Ishikawa (cell line): ENCODE measurements around the gene POLD2.

Source experiments
- CEBPB ChIP-seq: IDR thresholded peaks from 2 replicates; pipeline ENCODE4 v1.6.1; 2012
- CREB1 ChIP-seq: IDR thresholded peaks from 2 replicates; pipeline ENCODE4 v1.6.1; 2012; ENCODE audit warnings: low read depth
- EGR1 ChIP-seq: IDR thresholded peaks from 2 replicates; pipeline ENCODE4 v1.6.1; 2012
- EP300 ChIP-seq: IDR thresholded peaks from 2 replicates; pipeline ENCODE4 v1.6.1; 2012; ENCODE audit warnings: borderline replicate concordance
- FOXM1 ChIP-seq: IDR thresholded peaks from 2 replicates; pipeline ENCODE4 v1.6.1; 2012; ENCODE audit warnings: low read depth, borderline replicate concordance
- MAX ChIP-seq: IDR thresholded peaks from 2 replicates; pipeline ENCODE4 v1.6.1; 2012
- NFIC ChIP-seq: IDR thresholded peaks from 2 replicates; pipeline ENCODE4 v1.6.1; 2012
- RAD21 ChIP-seq: IDR thresholded peaks from 2 replicates; pipeline ENCODE4 v1.6.1; 2012; ENCODE audit warnings: low read depth
- REST ChIP-seq: IDR thresholded peaks from 2 replicates; pipeline ENCODE4 v1.6.1; 2012; ENCODE audit warnings: low read depth, mild to moderate bottlenecking
- TAF1 ChIP-seq: IDR thresholded peaks from 2 replicates; pipeline ENCODE4 v1.6.1; 2012; ENCODE audit warnings: low read depth, mild to moderate bottlenecking
- TCF12 ChIP-seq: IDR thresholded peaks from 2 replicates; pipeline ENCODE4 v1.6.1; 2012; ENCODE audit warnings: low read depth
- TEAD4 ChIP-seq: IDR thresholded peaks from 2 replicates; pipeline ENCODE4 v1.6.1; 2012
- USF1 ChIP-seq: IDR thresholded peaks from 2 replicates; pipeline ENCODE4 v1.6.1; 2012
- YY1 ChIP-seq: IDR thresholded peaks from 2 replicates; pipeline ENCODE4 v1.6.1; 2012; ENCODE audit warnings: low read depth
- ZBTB7A ChIP-seq: IDR thresholded peaks from 2 replicates; pipeline ENCODE4 v1.6.1; 2012; ENCODE audit warnings: low read depth

POLD2 gene

GRCh38 chr7:44159824-44160630, 36.7 kb upstream of the POLD2 start:
- TF ChIP-seq REST (no peak), TAF1 (no peak), ZBTB7A (no peak), RAD21 (no peak), USF1 (no peak), YY1 (no peak), FOXM1 (no peak), MAX (no peak), NFIC (no peak), CREB1 (no peak), CEBPB (no peak)

DNA sequence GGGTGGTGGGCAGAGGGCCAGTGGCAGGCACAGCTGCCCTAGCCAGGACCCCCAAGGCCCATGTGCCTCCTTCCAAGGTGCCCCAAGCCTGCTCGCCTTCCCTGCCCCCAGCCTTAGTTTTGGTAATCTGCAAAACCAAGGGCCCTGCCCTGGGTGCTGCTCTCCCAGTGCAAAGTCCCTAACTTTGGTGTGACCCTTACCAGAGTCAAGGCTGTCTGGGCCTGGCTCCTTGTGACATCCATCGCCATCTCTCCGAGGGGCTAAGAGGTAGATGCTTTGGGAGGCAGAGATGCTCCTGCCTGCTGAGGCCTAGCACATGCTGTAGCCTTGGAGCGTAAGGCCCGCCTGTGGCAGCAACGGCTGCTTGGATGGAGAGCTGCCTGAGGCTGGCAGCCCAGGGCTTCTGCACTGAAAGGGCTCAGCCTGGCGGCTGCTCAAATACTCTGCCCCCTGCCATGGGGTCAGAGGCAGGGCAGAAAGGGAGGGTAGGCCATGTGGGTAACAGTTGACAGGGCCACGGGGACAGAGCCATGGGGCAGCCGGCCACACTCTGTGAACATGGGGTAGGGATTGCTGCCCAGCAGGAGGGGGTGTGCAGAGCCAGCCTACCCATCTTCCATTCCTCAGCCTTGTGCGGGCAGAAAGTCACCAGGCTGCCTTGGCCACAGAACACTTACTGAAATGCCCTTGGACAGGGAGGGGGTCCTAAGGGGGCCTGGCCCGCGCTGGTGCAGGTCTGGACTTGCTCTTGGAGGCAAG, 35.7 kb upstream of the POLD2 start:
- TF ChIP-seq MAX (no peak), USF1 (no peak), RAD21 (no peak), EP300 (no peak), TCF12 (no peak), REST (no peak), CREB1 (no peak), TEAD4 (no peak), TAF1 (no peak), ZBTB7A (no peak), NFIC (no peak), YY1 (no peak), EGR1 (no peak), CEBPB (no peak), FOXM1 (no peak)

DNA sequence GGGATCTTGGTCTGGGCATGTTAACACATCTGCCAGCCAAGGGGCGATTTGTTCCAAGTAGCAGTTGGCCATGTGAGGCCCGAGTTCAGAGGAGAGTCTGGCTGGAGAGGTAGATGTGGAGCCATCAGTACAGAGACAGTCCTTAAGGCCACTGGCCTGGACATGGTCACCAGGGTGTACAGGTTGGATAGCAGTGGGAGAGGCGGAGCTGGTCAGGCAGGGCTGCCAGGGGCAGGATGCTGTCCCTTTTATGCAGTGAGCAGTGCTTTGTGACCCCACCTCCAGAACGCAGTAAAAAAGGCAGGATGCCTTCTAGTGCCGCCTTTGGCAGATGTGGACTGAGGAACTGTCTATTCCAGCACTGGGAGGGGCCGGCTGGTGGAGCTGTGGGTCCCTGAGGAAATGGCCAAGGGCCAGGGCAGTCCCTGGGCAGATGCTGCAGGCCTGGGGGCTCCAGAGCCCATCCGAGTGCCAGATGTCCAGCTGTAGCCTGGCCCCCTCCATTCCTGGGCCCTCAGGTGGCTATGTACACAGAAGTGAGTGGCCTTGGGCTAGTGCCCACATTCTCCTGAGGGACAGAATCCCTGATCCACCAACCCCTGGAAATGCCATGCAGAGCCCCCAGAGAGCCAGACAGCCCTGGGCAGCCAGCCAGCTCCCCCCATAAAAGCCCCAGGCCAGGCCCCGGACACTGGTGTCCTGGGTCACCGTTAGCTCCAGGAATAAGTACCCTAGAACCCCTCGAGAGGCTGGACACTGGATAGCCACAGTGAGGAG, 34.9 kb upstream of the POLD2 start:
- TF ChIP-seq NFIC: no peak
- TF ChIP-seq MAX: no peak
- no peak for TF ChIP-seq EP300
- TF ChIP-seq EGR1: no peak
- no peak for TF ChIP-seq CREB1
- no peak for TF ChIP-seq USF1
- TF ChIP-seq TEAD4: no peak
- no peak for TF ChIP-seq REST
